ENCODE data around the gene INTS4.

INTS4 gene

GRCh38 chr11:77993902-77994301 lies 566 bp downstream of the INTS4 start:
- TF ChIP-seq CTCF (IDR thresholded peaks at IDR 0.05): no peak

- no peak for TF ChIP-seq CTCF (IDR thresholded peaks at IDR 0.05)
Measured at GRCh38 chr11:77990981-77991380, 3.5 kb downstream of the INTS4 start.

- no peak for TF ChIP-seq CTCF (IDR thresholded peaks at IDR 0.05)
Measured at GRCh38 chr11:77981346-77981947, 13.0 kb downstream of the INTS4 start.

- no peak for TF ChIP-seq CTCF (IDR thresholded peaks at IDR 0.05)
Measured at GRCh38 chr11:77968337-77968736, 26.1 kb downstream of the INTS4 start.

- no peak for TF ChIP-seq CTCF (IDR thresholded peaks at IDR 0.05)
Measured at GRCh38 chr11:77967753-77968152, 26.7 kb downstream of the INTS4 start.

GRCh38 chr11:77967121-77967520 lies 27.3 kb downstream of the INTS4 start:
- no peak for TF ChIP-seq CTCF (IDR thresholded peaks at IDR 0.05)

GRCh38 chr11:77966338-77966737 lies 28.1 kb downstream of the INTS4 start:
- TF ChIP-seq CTCF (IDR thresholded peaks at IDR 0.05): no peak

GRCh38 chr11:77959434-77959833 lies 35.0 kb downstream of the INTS4 start:
- no peak for TF ChIP-seq CTCF (IDR thresholded peaks at IDR 0.05)
